Ecto neural progenitor cell (in vitro differentiated cells): Measurements from ENCODE around the gene TIMM17B.

Experiments
- DNase-seq: peaks from one replicate; pipeline ENCODE4 v3.0.0-alpha.2; 2018; ENCODE audit warnings: low spot score

TIMM17B gene

GRCh38 chrX:48918643-48919340 is 21.2 kb upstream of the TIMM17B start, which contains the start of gene PIM2:
TSS of gene PIM2 (minus strand) at chrX:48919024. CDS start at chrX:48918834, 190 bp downstream.
- peak; percentile 92 for DNase-seq

- peak; percentile 52 for DNase-seq
These were observed 20.7 kb upstream of the TIMM17B start for GRCh38 chrX:48918301-48918642.

- peak; percentile 94 for DNase-seq
These were observed 19.8 kb upstream of the TIMM17B start for GRCh38 chrX:48917139-48918001.

- DNase-seq = no peak
These were observed 17.3 kb upstream of the TIMM17B start for GRCh38 chrX:48914593-48915493.

GRCh38 chrX:48913605-48914366 is 16.2 kb upstream of the TIMM17B start:
- no peak for DNase-seq

GRCh38 chrX:48911412-48912182 is 14.0 kb upstream of the TIMM17B start, which contains the start of gene SLC35A2:
TSS of gene SLC35A2 (minus strand) at chrX:48911646. CDS start at chrX:48911636, 10 bp downstream.
- peak; percentile 83 for DNase-seq

- DNase-seq = no peak
These were observed 13.4 kb upstream of the TIMM17B start for GRCh38 chrX:48910926-48911411.

GRCh38 chrX:48909703-48910294 is 12.2 kb upstream of the TIMM17B start:
- DNase-seq = no peak

GRCh38 chrX:48908600-48908999 is 11.0 kb upstream of the TIMM17B start:
- no peak for DNase-seq

GRCh38 chrX:48905090-48905790 is 7.7 kb upstream of the TIMM17B start:
- no peak for DNase-seq

GRCh38 chrX:48904626-48905025 is 7.1 kb upstream of the TIMM17B start:
- no peak for DNase-seq

GRCh38 chrX:48904180-48904579 is 6.6 kb upstream of the TIMM17B start:
- DNase-seq = no peak

GRCh38 chrX:48903290-48903689 is 5.7 kb upstream of the TIMM17B start:
- DNase-seq = no peak

GRCh38 chrX:48902776-48903175 is 5.2 kb upstream of the TIMM17B start:
- no peak for DNase-seq

- DNase-seq = peak; percentile 33
These were observed 4.6 kb upstream of the TIMM17B start for GRCh38 chrX:48902135-48902534.

- no peak for DNase-seq
These were observed 3.5 kb upstream of the TIMM17B start for GRCh38 chrX:48901069-48901468.

GRCh38 chrX:48899078-48899410 is 1.5 kb upstream of the TIMM17B start:
- no peak for DNase-seq

- DNase-seq = peak; percentile 84
These were observed 377 bp downstream of the TIMM17B start for GRCh38 chrX:48897157-48897624.

GRCh38 chrX:48896611-48897011 is 957 bp downstream of the TIMM17B start:
- DNase-seq = no peak
